ENCODE results near the gene ADAMTS16. TPM values are rescaled to one million over a fixed set of nuclear protein-coding genes. Genes with fewer than 3 reads are reported as not detected.

The ADAMTS16 gene
- total and polyA plus RNA-seq, 12 donors: 0.01 to 0.47 (median 0.12) TPM; not detected in 6

DNA sequence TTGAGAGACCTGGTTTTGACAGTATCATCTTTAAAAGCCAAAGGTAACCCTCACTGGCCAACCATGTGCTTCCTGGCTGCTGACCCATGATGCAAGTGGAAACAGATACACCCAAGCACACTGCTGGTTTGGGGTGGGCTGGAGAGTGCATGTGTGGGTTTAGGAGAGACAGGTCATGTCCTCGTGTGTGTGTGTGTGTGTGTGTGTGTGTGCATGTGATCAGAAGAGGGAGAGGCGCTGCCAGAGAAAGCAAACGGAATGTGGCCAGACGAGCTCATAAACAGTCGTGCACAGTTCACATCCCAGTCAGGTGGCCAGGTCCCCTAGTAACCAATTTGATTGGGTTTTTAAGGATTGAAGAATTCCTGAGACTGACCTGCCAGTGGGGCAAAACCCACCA, 169.5 kb downstream of the ADAMTS16 start:
- 80 to 90% methylated on average over 5 of the region's 5 CpGs for WGBS, 2 donors
- TF ChIP-seq, protein P1, sequence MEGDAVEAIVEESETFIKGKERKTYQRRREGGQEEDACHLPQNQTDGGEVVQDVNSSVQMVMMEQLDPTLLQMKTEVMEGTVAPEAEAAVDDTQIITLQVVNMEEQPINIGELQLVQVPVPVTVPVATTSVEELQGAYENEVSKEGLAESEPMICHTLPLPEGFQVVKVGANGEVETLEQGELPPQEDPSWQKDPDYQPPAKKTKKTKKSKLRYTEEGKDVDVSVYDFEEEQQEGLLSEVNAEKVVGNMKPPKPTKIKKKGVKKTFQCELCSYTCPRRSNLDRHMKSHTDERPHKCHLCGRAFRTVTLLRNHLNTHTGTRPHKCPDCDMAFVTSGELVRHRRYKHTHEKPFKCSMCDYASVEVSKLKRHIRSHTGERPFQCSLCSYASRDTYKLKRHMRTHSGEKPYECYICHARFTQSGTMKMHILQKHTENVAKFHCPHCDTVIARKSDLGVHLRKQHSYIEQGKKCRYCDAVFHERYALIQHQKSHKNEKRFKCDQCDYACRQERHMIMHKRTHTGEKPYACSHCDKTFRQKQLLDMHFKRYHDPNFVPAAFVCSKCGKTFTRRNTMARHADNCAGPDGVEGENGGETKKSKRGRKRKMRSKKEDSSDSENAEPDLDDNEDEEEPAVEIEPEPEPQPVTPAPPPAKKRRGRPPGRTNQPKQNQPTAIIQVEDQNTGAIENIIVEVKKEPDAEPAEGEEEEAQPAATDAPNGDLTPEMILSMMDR (IDR thresholded peaks at IDR 0.05): no peak
- no peak for ATAC-seq
- Histone ChIP-seq H3K9me3 (no peaks in the 10 kb centered on the region), H3K36me3 (no peaks in the 10 kb centered on the region), H3K27ac (no peak overlapping the region), H3K27me3 (peaks cover 0 to 5% (median 0%) of the 10 kb centered on the region in 7 donors), H3K4me3 (no peak overlapping the region), H3K4me1 (no peaks in the 10 kb centered on the region)
- intact Hi-C loops (cut with DNase I): no loop called here
- no peak for DNase-seq

GRCh38 chr5:5313101-5313635, 173.0 kb downstream of the ADAMTS16 start:
- WGBS, 2 donors: 80 to 87% methylated on average over 6 of the region's 6 CpGs
- H3K9me3 ChIP-seq: no peaks in the 10 kb centered on the region
- H3K27me3 ChIP-seq: no peaks in the 10 kb centered on the region
- no peaks in the 10 kb centered on the region for H3K36me3 ChIP-seq
- TF ChIP-seq, protein P1 (IDR thresholded peaks at IDR 0.05): no peak
- intact Hi-C loops (cut with DNase I): no loop called here
- H3K4me1 ChIP-seq: peaks cover 0 to 4% (median 0%) of the 10 kb centered on the region in 9 donors
- no peak for DNase-seq
- H3K4me3 ChIP-seq: no peak overlapping the region
- ATAC-seq: no peak
- no peak overlapping the region for H3K27ac ChIP-seq

GRCh38 chr5:5314166-5314565, 174.0 kb downstream of the ADAMTS16 start:
- H3K4me3 ChIP-seq: no peak overlapping the region
- no peaks in the 10 kb centered on the region for H3K27me3 ChIP-seq
- peaks cover 0 to 4% (median 0%) of the 10 kb centered on the region in 9 donors for H3K4me1 ChIP-seq
- TF ChIP-seq, protein P1 (IDR thresholded peaks at IDR 0.05): no peak
- DNase-seq: no peak
- H3K27ac ChIP-seq: no peak overlapping the region
- intact Hi-C loops (cut with DNase I): no loop called here
- 77 to 85% methylated on average over 3 of the region's 3 CpGs for WGBS, 2 donors
- no peaks in the 10 kb centered on the region for H3K36me3 ChIP-seq
- H3K9me3 ChIP-seq: no peaks in the 10 kb centered on the region
- ATAC-seq: no peak

- no peak overlapping the region for H3K4me3 ChIP-seq
- H3K27ac ChIP-seq: no peak overlapping the region
- peaks cover 0 to 4% (median 0%) of the 10 kb centered on the region in 9 donors for H3K4me1 ChIP-seq
- H3K36me3 ChIP-seq: no peaks in the 10 kb centered on the region
- 86% methylated on average over 6 of the region's 6 CpGs for WGBS, 2 donors
- H3K9me3 ChIP-seq: no peaks in the 10 kb centered on the region
- no peaks in the 10 kb centered on the region for H3K27me3 ChIP-seq
- TF ChIP-seq, protein P1 (IDR thresholded peaks at IDR 0.05): no peak
- ATAC-seq (no peak), DNase-seq (no peak)
- intact Hi-C loops (cut with DNase I): no loop called here
These were observed 174.5 kb downstream of the ADAMTS16 start for GRCh38 chr5:5314626-5315025.
